ENCODE results near the gene C6.
"Not testable (repeated sequence)": the region's sequence is repeated elsewhere in the genome, so short reads cannot be mapped to it uniquely, and the experiment has no call there.

The C6 gene

GRCh38 chr5:41213340-41213739, at the start of gene C6:
Gene C6, minus strand, starts transcription at chr5:41213532. Its CDS starts 10,302 bp downstream, at chr5:41203230.
- no peaks in the 10 kb centered on the region for H3K36me3 Mint-ChIP-seq (ENCODE audit: low read depth)
- H3K4me3 Mint-ChIP-seq = no peak within 1 kb of the TSS
- DNase-seq (no peak), ATAC-seq (no peak)
- H3K27me3 Mint-ChIP-seq = no peaks in the 10 kb centered on the region
- H3K4me1 Mint-ChIP-seq = no peaks in the 10 kb centered on the region
- no peaks in the 10 kb centered on the region for H3K9me3 Mint-ChIP-seq
- H3K27ac Mint-ChIP-seq = no peak within 1 kb of the TSS

- ATAC-seq (no peak), DNase-seq (no peak)
- Mint-ChIP-seq H3K9me3 (peaks cover 4% of the 10 kb centered on the region), H3K27me3 (no peaks in the 10 kb centered on the region), H3K4me1 (no peaks in the 10 kb centered on the region), H3K4me3 (no peak overlapping the region), H3K27ac (no peak overlapping the region), H3K36me3 (ENCODE audit: low read depth) (no peaks in the 10 kb centered on the region)
Observed at GRCh38 chr5:41256400-41256799, 43.1 kb upstream of the C6 start.

GRCh38 chr5:41253109-41253508, 39.8 kb upstream of the C6 start:
- no peaks in the 10 kb centered on the region for H3K36me3 Mint-ChIP-seq (ENCODE audit: low read depth)
- no peaks in the 10 kb centered on the region for H3K27me3 Mint-ChIP-seq
- ATAC-seq = no peak
- no peak for DNase-seq
- no peak overlapping the region for H3K4me3 Mint-ChIP-seq
- peaks cover 4% of the 10 kb centered on the region for H3K9me3 Mint-ChIP-seq
- no peaks in the 10 kb centered on the region for H3K4me1 Mint-ChIP-seq
- no peak overlapping the region for H3K27ac Mint-ChIP-seq

GRCh38 chr5:41252036-41252435, 38.7 kb upstream of the C6 start:
- Mint-ChIP-seq H3K4me3 (no peak overlapping the region), H3K27ac (no peak overlapping the region), H3K36me3 (ENCODE audit: low read depth) (no peaks in the 10 kb centered on the region), H3K9me3 (peaks cover 4% of the 10 kb centered on the region), H3K4me1 (no peaks in the 10 kb centered on the region), H3K27me3 (no peaks in the 10 kb centered on the region)
- ATAC-seq (no peak), DNase-seq (no peak)

GRCh38 chr5:41250351-41250987, 37.1 kb upstream of the C6 start:
- DNase-seq (no peak), ATAC-seq (no peak)
- H3K9me3 Mint-ChIP-seq = no peaks in the 10 kb centered on the region
- H3K27ac Mint-ChIP-seq = no peak overlapping the region
- no peak overlapping the region for H3K4me3 Mint-ChIP-seq
- H3K27me3 Mint-ChIP-seq = no peaks in the 10 kb centered on the region
- H3K36me3 Mint-ChIP-seq (ENCODE audit: low read depth) = no peaks in the 10 kb centered on the region
- H3K4me1 Mint-ChIP-seq = no peaks in the 10 kb centered on the region

- Mint-ChIP-seq H3K4me1 (no peaks in the 10 kb centered on the region), H3K9me3 (no peaks in the 10 kb centered on the region), H3K27ac (no peak overlapping the region), H3K36me3 (ENCODE audit: low read depth) (no peaks in the 10 kb centered on the region), H3K4me3 (no peak overlapping the region), H3K27me3 (no peaks in the 10 kb centered on the region)
- no peak for ATAC-seq
- DNase-seq = no peak
Observed at GRCh38 chr5:41247135-41247534, 33.8 kb upstream of the C6 start.

- ATAC-seq = no peak
- no peaks in the 10 kb centered on the region for H3K27me3 Mint-ChIP-seq
Observed at GRCh38 chr5:41246376-41246775, 33.0 kb upstream of the C6 start.

GRCh38 chr5:41243558-41243957, 30.2 kb upstream of the C6 start:
- Mint-ChIP-seq H3K36me3 (ENCODE audit: low read depth) (no peaks in the 10 kb centered on the region), H3K4me3 (no peak overlapping the region), H3K4me1 (no peaks in the 10 kb centered on the region), H3K27me3 (no peaks in the 10 kb centered on the region), H3K9me3 (no peaks in the 10 kb centered on the region), H3K27ac (no peak overlapping the region)
- no peak for ATAC-seq
- DNase-seq = no peak

More at GRCh38 chr5:41246376-41246775, 33.0 kb upstream of the C6 start:
- H3K27ac Mint-ChIP-seq = no peak overlapping the region
- no peaks in the 10 kb centered on the region for H3K9me3 Mint-ChIP-seq
- no peak for DNase-seq
- no peaks in the 10 kb centered on the region for H3K36me3 Mint-ChIP-seq (ENCODE audit: low read depth)
- H3K4me1 Mint-ChIP-seq = no peaks in the 10 kb centered on the region
- no peak overlapping the region for H3K4me3 Mint-ChIP-seq

- Mint-ChIP-seq H3K4me3 (no peak overlapping the region), H3K9me3 (no peaks in the 10 kb centered on the region), H3K4me1 (no peaks in the 10 kb centered on the region), H3K36me3 (ENCODE audit: low read depth) (no peaks in the 10 kb centered on the region), H3K27ac (no peak overlapping the region), H3K27me3 (no peaks in the 10 kb centered on the region)
- ATAC-seq (no peak), DNase-seq (no peak)
Observed at GRCh38 chr5:41240985-41241384, 27.7 kb upstream of the C6 start.

- H3K27ac Mint-ChIP-seq = no peak overlapping the region
- DNase-seq (no peak), ATAC-seq (no peak)
- H3K9me3 Mint-ChIP-seq = no peaks in the 10 kb centered on the region
- H3K4me1 Mint-ChIP-seq = no peaks in the 10 kb centered on the region
- H3K27me3 Mint-ChIP-seq = no peaks in the 10 kb centered on the region
- H3K4me3 Mint-ChIP-seq = no peak overlapping the region
- no peaks in the 10 kb centered on the region for H3K36me3 Mint-ChIP-seq (ENCODE audit: low read depth)
Observed at GRCh38 chr5:41240390-41240789, 27.1 kb upstream of the C6 start.

GRCh38 chr5:41234475-41234874, 21.1 kb upstream of the C6 start:
- Mint-ChIP-seq H3K27me3 (no peaks in the 10 kb centered on the region), H3K4me1 (no peaks in the 10 kb centered on the region), H3K9me3 (peaks cover 27% of the 10 kb centered on the region), H3K36me3 (ENCODE audit: low read depth) (no peaks in the 10 kb centered on the region), H3K4me3 (no peak overlapping the region), H3K27ac (no peak overlapping the region)
- no peak for DNase-seq
- no peak for ATAC-seq

- H3K27ac Mint-ChIP-seq = no peak overlapping the region
- peaks cover 42% of the 10 kb centered on the region for H3K9me3 Mint-ChIP-seq
- H3K4me1 Mint-ChIP-seq = no peaks in the 10 kb centered on the region
- DNase-seq (no peak), ATAC-seq (no peak)
- no peaks in the 10 kb centered on the region for H3K27me3 Mint-ChIP-seq
- H3K36me3 Mint-ChIP-seq (ENCODE audit: low read depth) = no peaks in the 10 kb centered on the region
- H3K4me3 Mint-ChIP-seq = no peak overlapping the region
Observed at GRCh38 chr5:41232797-41233196, 19.5 kb upstream of the C6 start.

GRCh38 chr5:41230276-41230675, 16.9 kb upstream of the C6 start:
- H3K4me3 Mint-ChIP-seq, DNase-seq: not testable (repeated sequence)

GRCh38 chr5:41223962-41224361, 10.6 kb upstream of the C6 start:
- ATAC-seq (no peak), DNase-seq (no peak)

More at GRCh38 chr5:41230276-41230675, 16.9 kb upstream of the C6 start:
- ATAC-seq; H3K4me1 Mint-ChIP-seq; H3K36me3 Mint-ChIP-seq (ENCODE audit: low read depth); H3K27ac Mint-ChIP-seq; H3K27me3 Mint-ChIP-seq: not testable (repeated sequence)
- H3K9me3 Mint-ChIP-seq = peaks cover 42% of the 10 kb centered on the region

GRCh38 chr5:41219658-41220269, 6.4 kb upstream of the C6 start:
- no peaks in the 10 kb centered on the region for H3K4me1 Mint-ChIP-seq
- no peak overlapping the region for H3K27ac Mint-ChIP-seq
- H3K36me3 Mint-ChIP-seq (ENCODE audit: low read depth) = no peaks in the 10 kb centered on the region
- no peaks in the 10 kb centered on the region for H3K9me3 Mint-ChIP-seq
- no peak for DNase-seq
- no peak overlapping the region for H3K4me3 Mint-ChIP-seq
- no peaks in the 10 kb centered on the region for H3K27me3 Mint-ChIP-seq
- ATAC-seq = no peak

More at GRCh38 chr5:41223962-41224361, 10.6 kb upstream of the C6 start:
- Mint-ChIP-seq H3K36me3 (ENCODE audit: low read depth) (no peaks in the 10 kb centered on the region), H3K9me3 (peaks cover 10% of the 10 kb centered on the region), H3K27ac (no peak overlapping the region), H3K27me3 (no peaks in the 10 kb centered on the region), H3K4me1 (no peaks in the 10 kb centered on the region), H3K4me3 (no peak overlapping the region)
